ENCODE results near the gene DCC.

- no peak for TF ChIP-seq CTCF (IDR thresholded peaks at IDR 0.05 in 8 of 11, conservative IDR thresholded peaks at IDR 0.05 in 3 of 11)
- TF ChIP-seq POLR2A (IDR thresholded peaks at IDR 0.05), result no peak
These were observed 55.3 kb downstream of the DCC start for GRCh38 chr18:52395146-52395852.

All from spleen (tissue), 7 donors.